Pons (tissue), 1 donor: ENCODE measurements around the gene NPAS3.

Source experiments
- DNase-seq: peaks from one replicate; pipeline ENCODE4 v3.0.0-alpha.2; 2016; ENCODE audit warnings: low spot score

The NPAS3 gene

GRCh38 chr14:33642080-33642479 lies 703.4 kb downstream of the NPAS3 start:
- DNase-seq: no peak

- DNase-seq: peak; percentile 13
Observed at GRCh38 chr14:33642691-33643244, 704.1 kb downstream of the NPAS3 start.

- peak; percentile 27 for DNase-seq
Observed at GRCh38 chr14:33643426-33644181, 704.9 kb downstream of the NPAS3 start.

GRCh38 chr14:33646692-33647260 lies 708.1 kb downstream of the NPAS3 start:
- no peak for DNase-seq

GRCh38 chr14:33647385-33647786 lies 708.7 kb downstream of the NPAS3 start:
- no peak for DNase-seq

GRCh38 chr14:33650430-33650829 lies 711.8 kb downstream of the NPAS3 start:
- no peak for DNase-seq

GRCh38 chr14:33652566-33653307 lies 714.1 kb downstream of the NPAS3 start:
- no peak for DNase-seq

GRCh38 chr14:33653308-33653695 lies 714.6 kb downstream of the NPAS3 start:
- DNase-seq: no peak

GRCh38 chr14:33655421-33655820 lies 716.7 kb downstream of the NPAS3 start:
- DNase-seq: no peak

GRCh38 chr14:33657476-33657875 lies 718.8 kb downstream of the NPAS3 start:
- DNase-seq: no peak

GRCh38 chr14:33660248-33660647 lies 721.6 kb downstream of the NPAS3 start:
- DNase-seq: no peak

- no peak for DNase-seq
Observed at GRCh38 chr14:33661101-33661500, 722.4 kb downstream of the NPAS3 start.

GRCh38 chr14:33668066-33668465 lies 729.4 kb downstream of the NPAS3 start:
- DNase-seq: no peak

GRCh38 chr14:33669111-33669510 lies 730.4 kb downstream of the NPAS3 start:
- no peak for DNase-seq

- no peak for DNase-seq
Observed at GRCh38 chr14:33670235-33670634, 731.6 kb downstream of the NPAS3 start.

GRCh38 chr14:33671556-33671955 lies 732.9 kb downstream of the NPAS3 start:
- DNase-seq: no peak

- DNase-seq: no peak
Observed at GRCh38 chr14:33674927-33675326, 736.2 kb downstream of the NPAS3 start.

GRCh38 chr14:33675415-33676130 lies 736.9 kb downstream of the NPAS3 start:
- DNase-seq: no peak

- peak; percentile 77 for DNase-seq
Observed at GRCh38 chr14:33676135-33676566, 737.5 kb downstream of the NPAS3 start.

- no peak for DNase-seq
Observed at GRCh38 chr14:33676891-33677290, 738.2 kb downstream of the NPAS3 start.

- no peak for DNase-seq
Observed at GRCh38 chr14:33678005-33678404, 739.3 kb downstream of the NPAS3 start.

- no peak for DNase-seq
Observed at GRCh38 chr14:33679025-33679424, 740.3 kb downstream of the NPAS3 start.
